Adrenal gland (tissue), 12 donors: ENCODE measurements around the gene CHST11. TPM values are rescaled to one million over a fixed set of nuclear protein-coding genes. Genes with fewer than 3 reads are reported as not detected.

Experiments used
- DNase-seq, 7 donors: peaks; one replicate each; pipeline ENCODE4 v3.0.0-alpha.2; 2019 to 2020
- H3K27ac ChIP-seq, 5 donors: fragments of 200-600 bp; sonication (generic) in 4 of 5; 1 replicate in 3 of 5; 2 replicates in 2 of 5; pipeline versions ENCODE4 v1.5.1 to v1.8.0; 2016 to 2020; ENCODE audit warnings: mild to moderate bottlenecking in 1 of 5
- H3K27me3 ChIP-seq: fragments of 200-600 bp; 2 replicates; pipeline ENCODE4 v1.8.0; 2021
- H3K36me3 ChIP-seq, 2 donors: fragments of 200-600 bp; replicated peaks in 1 of 2; 1 replicate in 1 of 2; 2 replicates in 1 of 2; pipeline versions ENCODE4 v1.5.1 to v1.8.0; 2018 to 2022
- H3K4me1 ChIP-seq, 2 donors: fragments of 200-600 bp; replicated peaks in 1 of 2; 1 replicate in 1 of 2; 2 replicates in 1 of 2; pipeline versions ENCODE4 v1.5.1 to v1.8.0; 2018 to 2021
- H3K4me3 ChIP-seq, 4 donors: fragments of 200-600 bp; sonication (generic) in 3 of 4; one replicate each; pipeline ENCODE4 v1.5.1; 2016 to 2018
- H3K9me3 ChIP-seq, 3 donors: fragments of 200-600 bp; sonication (generic) in 1 of 3; replicated peaks in 1 of 3; 1 replicate in 2 of 3; 2 replicates in 1 of 3; pipeline versions ENCODE4 v1.5.1 to v1.8.0; 2016 to 2021
- CTCF ChIP-seq, 6 experiments: fragments of 450-650 bp in 4 of 6; fragments of 200-600 bp in 2 of 6; sonication (generic) in 1 of 6; IDR thresholded peaks; 1 replicate in 5 of 6; 2 replicates in 1 of 6; pipeline versions ENCODE4 v1.5.1 to v1.8.0; 2016 to 2021; ENCODE audit warnings: antibody characterized with exemption in 6 of 6, mild to moderate bottlenecking in 2 of 6, moderate library complexity in 1 of 6
- POLR2A ChIP-seq, 2 donors: fragments of 450-650 bp; IDR thresholded peaks; one replicate each; pipeline ENCODE4 v1.6.1; 2017; ENCODE audit warnings: antibody characterized with exemption in 2 of 2, mild to moderate bottlenecking in 2 of 2, moderate library complexity in 1 of 2
- WGBS, 4 donors: extraction: QIAGEN DNeasy Blood & Tissue Kit in 2 of 4; methylation state at CpG; one replicate each; pipeline versions ENCODE4 v1.1.5 to v1.1.7; 2013 to 2017; 5-methylcytosine and 5-hydroxymethylcytosine counted together
- intact Hi-C, 2 donors: fragments of 100-400 bp; cut with DNase I; formaldehyde crosslinking; loops; one replicate each; pipeline versions ENCODE4 v1.14.1 to v1.15.0; 2022 to 2023
- polyA plus RNA-seq, 3 donors: library from polyadenylated mRNA; stranded (reverse); fragments of 200-250 nt in 2 of 3; fragments of 350-450 nt in 1 of 3; fragmentation: Illumina TruSeq in 1 of 3; extraction: RNeasy Lipid Tissue Mini Kit (QIAGEN cat#74804) in 1 of 3; gene quantifications; one replicate each; pipeline ENCODE4 v1.2.3, GENCODE V29; 2013 to 2014
- total RNA-seq, 9 donors: library from RNA; depleted of rRNA in 4 of 9; stranded (reverse); fragments of >200 nt in 4 of 9; fragments of 120-200 nt in 1 of 9; fragmentation: NEBNext Ultra II Directional in 1 of 9; extraction: Animal tissue kit (Norgen Biotek cat#: 25700) in 1 of 9; gene quantifications; one replicate each; pipeline versions ENCODE4 v1.1.0 to v1.2.4, GENCODE V29; 2013 to 2023
- donor health status: healthy with polysubstance abuse.
- donor health status: Bipolar disorder and iron deficiency.
- donor health status: DM: yes; HTN: yes; CAD: no.
- donor health status: DM: no; HTN: no; CAD: no.
- donor health status: DM: no; HTN: no; CAD: no.
- donor health status: DM: yes; HTN: yes; CAD: no.

CHST11 gene
- total and polyA plus RNA-seq, 12 donors = 6.2 to 95.1 (median 29.8) TPM

DNA sequence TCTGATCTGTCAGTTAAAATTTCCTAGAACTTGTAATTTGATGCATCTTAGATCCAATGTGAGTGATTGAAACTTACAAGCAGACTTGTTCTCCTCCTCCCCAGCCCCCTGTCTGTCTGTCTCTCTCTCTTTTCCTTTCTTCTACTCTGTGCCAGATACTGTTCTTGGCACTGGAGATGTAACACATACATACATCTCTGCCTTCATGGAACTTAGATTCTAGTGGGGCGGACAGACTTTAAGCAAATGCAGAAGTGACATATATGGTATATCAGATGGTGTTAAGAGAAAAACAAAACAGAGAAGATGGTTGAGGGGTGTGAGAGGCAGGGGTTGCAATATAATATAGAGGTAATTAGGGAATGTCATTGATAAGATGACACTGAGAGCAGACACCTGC, 6.6 kb downstream of the CHST11 start:
- Histone ChIP-seq H3K4me3 (no peak overlapping the region), H3K27ac (peak overlapping the region in 2 of 5 donors; percentile 18 to 62), H3K27me3 (no peaks in the 10 kb centered on the region), H3K4me1 (peaks cover 11 to 62% of the 10 kb centered on the region in 2 donors), H3K36me3 (no peaks in the 10 kb centered on the region), H3K9me3 (no peaks in the 10 kb centered on the region)
- no peak for DNase-seq
- TF ChIP-seq POLR2A (IDR thresholded peaks at IDR 0.05) = no peak
- no peak for TF ChIP-seq CTCF (IDR thresholded peaks at IDR 0.05)
- 82 to 92% (median 83%) methylated on average over 1 of the region's 1 CpG for WGBS, 4 donors
- intact Hi-C loops = loop anchor here in 1 of 2 donors (10.0 kb wide), 1 partner anchor 191 kb away; no protein-coding TSS in a partner anchor

- Histone ChIP-seq H3K4me3 (no peak overlapping the region), H3K36me3 (no peaks in the 10 kb centered on the region), H3K4me1 (peaks cover 12 to 72% of the 10 kb centered on the region in 2 donors), H3K9me3 (no peaks in the 10 kb centered on the region), H3K27me3 (no peaks in the 10 kb centered on the region), H3K27ac (peak overlapping the region in 1 of 5 donors; percentile 52)
- DNase-seq = no peak
- 62 to 74% (median 66%) methylated on average over 3 of the region's 3 CpGs for WGBS, 4 donors
- intact Hi-C loops = loop anchor here in 1 of 2 donors (10.0 kb wide), 1 partner anchor 190 kb away; no protein-coding TSS in a partner anchor
- TF ChIP-seq CTCF (IDR thresholded peaks at IDR 0.05) = no peak
- no peak for TF ChIP-seq POLR2A (IDR thresholded peaks at IDR 0.05)
Measured at GRCh38 chr12:104464899-104465298, 8.2 kb downstream of the CHST11 start.

- DNase-seq = no peak
- WGBS, 4 donors = 36 to 53% (median 43%) methylated on average over 2 of the region's 2 CpGs
- TF ChIP-seq POLR2A (IDR thresholded peaks at IDR 0.05) (no peak), CTCF (IDR thresholded peaks at IDR 0.05) (no peak)
- Histone ChIP-seq H3K4me1 (peaks cover 12 to 57% of the 10 kb centered on the region in 2 donors), H3K9me3 (no peaks in the 10 kb centered on the region), H3K4me3 (no peak overlapping the region), H3K27me3 (no peaks in the 10 kb centered on the region), H3K27ac (peak overlapping the region in 1 of 5 donors; percentile 17), H3K36me3 (no peaks in the 10 kb centered on the region)
- intact Hi-C loops = loop anchor here in 1 of 2 donors (10.0 kb wide), 1 partner anchor 188 kb away; no protein-coding TSS in a partner anchor
Measured at GRCh38 chr12:104466709-104467345, 10.1 kb downstream of the CHST11 start.

GRCh38 chr12:104467346-104467837, 10.6 kb downstream of the CHST11 start:
- WGBS, 4 donors = 75 to 79% (median 78%) methylated on average over 5 of the region's 5 CpGs
- H3K4me3 ChIP-seq = no peak overlapping the region

More at GRCh38 chr12:104467346-104467837, 10.6 kb downstream of the CHST11 start:
- Histone ChIP-seq H3K27me3 (no peaks in the 10 kb centered on the region), H3K4me1 (peaks cover 12 to 53% of the 10 kb centered on the region in 2 donors), H3K9me3 (no peaks in the 10 kb centered on the region), H3K36me3 (no peaks in the 10 kb centered on the region), H3K27ac (no peak overlapping the region)
- TF ChIP-seq POLR2A (IDR thresholded peaks at IDR 0.05) (no peak), CTCF (IDR thresholded peaks at IDR 0.05) (no peak)
- intact Hi-C loops = loop anchor here in 1 of 2 donors (10.0 kb wide), 1 partner anchor 187 kb away; no protein-coding TSS in a partner anchor
- DNase-seq = no peak
